Astrocyte (in vitro differentiated cells and primary cell): ENCODE measurements around the gene ITGA3. TPM values are rescaled to one million over a fixed set of nuclear protein-coding genes. Genes with fewer than 3 reads are reported as not detected.

Source experiments
- DNase-seq: peaks from one replicate; pipeline ENCODE4 v3.0.0-alpha.2; 2010; ENCODE audit warnings: low read depth
- FAIRE-seq: peaks from 2 replicates; lab custom pipeline; 2011; peaks lifted over from hg19 to GRCh38; lab: Jason Lieb, UNC
- H2AFZ ChIP-seq: 2 replicates; pipeline ENCODE4 v1.6.0; 2012; ENCODE audit warnings: low read depth, low read length, inconsistent platforms
- H3K27ac ChIP-seq: 2 replicates; pipeline ENCODE4 v1.5.1; 2011; ENCODE audit warnings: low read depth, low read length, inconsistent platforms
- H3K27me3 ChIP-seq: 2 replicates; pipeline ENCODE4 v1.6.0; 2011; ENCODE audit warnings: low read length, inconsistent platforms; ENCODE audit not compliant: insufficient read depth
- H3K36me3 ChIP-seq: 2 replicates; pipeline ENCODE4 v1.5.1; 2011; ENCODE audit warnings: low read length, inconsistent platforms; ENCODE audit not compliant: insufficient read depth
- H3K4me1 ChIP-seq: 2 replicates; pipeline ENCODE4 v1.5.1; 2011; ENCODE audit warnings: low read length, inconsistent platforms; ENCODE audit not compliant: insufficient read depth
- H3K4me2 ChIP-seq: 2 replicates; pipeline ENCODE4 v1.6.0; 2012; ENCODE audit warnings: low read length, inconsistent platforms
- H3K4me3 ChIP-seq: 2 replicates; pipeline ENCODE4 v1.5.1; 2011; ENCODE audit warnings: low read depth, mild to moderate bottlenecking, low read length, inconsistent platforms; ENCODE audit not compliant: insufficient read depth
- H3K79me2 ChIP-seq: 2 replicates; pipeline ENCODE4 v1.6.0; 2012; ENCODE audit warnings: mild to moderate bottlenecking, low read length, inconsistent platforms; ENCODE audit not compliant: insufficient read depth
- H3K9ac ChIP-seq: 2 replicates; pipeline ENCODE4 v1.6.0; 2012; ENCODE audit warnings: mild to moderate bottlenecking, low read length, inconsistent platforms
- H3K9me3 ChIP-seq: 2 replicates; pipeline ENCODE4 v1.5.1; 2012; ENCODE audit warnings: low read depth, mild to moderate bottlenecking, low read length, inconsistent platforms; ENCODE audit not compliant: insufficient read depth
- H4K20me1 ChIP-seq: 2 replicates; pipeline ENCODE4 v1.6.0; 2012; ENCODE audit warnings: low read length, inconsistent platforms; ENCODE audit not compliant: insufficient read depth
- H3K27ac Mint-ChIP-seq: one replicate; pipeline ENCODE4 v1.8.0; 2021; ENCODE audit warnings: mild to moderate bottlenecking, mixed read lengths; ENCODE audit not compliant: unreplicated experiment
- H3K27me3 Mint-ChIP-seq: one replicate; pipeline ENCODE4 v1.8.0; 2021; ENCODE audit warnings: low read depth, mixed read lengths; ENCODE audit not compliant: unreplicated experiment
- H3K36me3 Mint-ChIP-seq: one replicate; pipeline ENCODE4 v1.8.0; 2021; ENCODE audit warnings: low read depth, mixed read lengths; ENCODE audit not compliant: unreplicated experiment
- H3K4me1 Mint-ChIP-seq: one replicate; pipeline ENCODE4 v1.8.0; 2021; ENCODE audit warnings: low read depth, mixed read lengths; ENCODE audit not compliant: unreplicated experiment
- H3K4me3 Mint-ChIP-seq: one replicate; pipeline ENCODE4 v1.8.0; 2021; ENCODE audit warnings: mild to moderate bottlenecking, moderate library complexity, mixed read lengths; ENCODE audit not compliant: unreplicated experiment
- H3K9me3 Mint-ChIP-seq: one replicate; pipeline ENCODE4 v1.8.0; 2021; ENCODE audit warnings: mild to moderate bottlenecking, mixed read lengths; ENCODE audit not compliant: unreplicated experiment
- CTCF ChIP-seq: IDR thresholded peaks from 2 replicates; pipeline ENCODE4 v1.5.1; 2011; ENCODE audit warnings: low read depth, mild to moderate bottlenecking, inconsistent platforms, low read length, moderate library complexity; ENCODE audit not compliant: insufficient read depth
- EZH2 ChIP-seq: IDR thresholded peaks from 2 replicates; pipeline ENCODE4 v1.6.1; 2012; ENCODE audit warnings: mild to moderate bottlenecking, low read length, inconsistent platforms; ENCODE audit not compliant: insufficient read depth
- total RNA-seq: library from RNA; stranded (reverse); gene quantifications from 2 replicates; pipeline ENCODE4 v1.2.1, GENCODE V29; 2021

Gene ITGA3
- total RNA-seq, 1 donor from 2014 or later = 319 TPM

- H3K27ac ChIP-seq = no peak overlapping the region
- no peaks in the 10 kb centered on the region for H3K36me3 Mint-ChIP-seq
Observed at GRCh38 chr17:50018909-50019308, 37.0 kb upstream of the ITGA3 start.

GRCh38 chr17:50020841-50021599, 34.9 kb upstream of the ITGA3 start:
- Histone ChIP-seq H3K4me3 (no peak overlapping the region), H3K79me2 (no peaks in the 10 kb centered on the region), H4K20me1 (no peaks in the 10 kb centered on the region), H3K27me3 (no peaks in the 10 kb centered on the region), H3K27ac (no peak overlapping the region), H3K9me3 (peaks cover 5% of the 10 kb centered on the region), H2AFZ (no peak overlapping the region), H3K4me1 (peaks cover 5% of the 10 kb centered on the region), H3K4me2 (no peak overlapping the region), H3K36me3 (no peaks in the 10 kb centered on the region), H3K9ac (no peak overlapping the region)
- Mint-ChIP-seq H3K4me1 (peaks cover 9% of the 10 kb centered on the region), H3K36me3 (no peaks in the 10 kb centered on the region), H3K4me3 (no peak overlapping the region), H3K27ac (no peak overlapping the region), H3K27me3 (peaks cover 5% of the 10 kb centered on the region), H3K9me3 (peaks cover 5% of the 10 kb centered on the region)
- TF ChIP-seq EZH2 = no peak
- FAIRE-seq (no peak), DNase-seq (no peak)

More at GRCh38 chr17:50018909-50019308, 37.0 kb upstream of the ITGA3 start:
- FAIRE-seq (no peak), DNase-seq (no peak)
- Histone ChIP-seq H3K9me3 (peaks cover 7% of the 10 kb centered on the region), H3K4me2 (no peak overlapping the region), H3K9ac (no peak overlapping the region), H3K4me1 (peaks cover 5% of the 10 kb centered on the region), H4K20me1 (no peaks in the 10 kb centered on the region), H3K27me3 (no peaks in the 10 kb centered on the region), H3K4me3 (no peak overlapping the region), H2AFZ (no peak overlapping the region), H3K79me2 (no peaks in the 10 kb centered on the region), H3K36me3 (no peaks in the 10 kb centered on the region)
- peaks cover 9% of the 10 kb centered on the region for H3K27me3 Mint-ChIP-seq
- peaks cover 9% of the 10 kb centered on the region for H3K4me1 Mint-ChIP-seq
- no peak overlapping the region for H3K27ac Mint-ChIP-seq
- H3K4me3 Mint-ChIP-seq = no peak overlapping the region
- H3K9me3 Mint-ChIP-seq = peaks cover 15% of the 10 kb centered on the region
- TF ChIP-seq CTCF (no peak), EZH2 (no peak)

- Histone ChIP-seq H3K9ac (no peak overlapping the region), H2AFZ (no peak overlapping the region), H3K9me3 (peaks cover 5% of the 10 kb centered on the region), H4K20me1 (no peaks in the 10 kb centered on the region), H3K79me2 (no peaks in the 10 kb centered on the region), H3K36me3 (no peaks in the 10 kb centered on the region), H3K27ac (no peak overlapping the region), H3K4me2 (no peak overlapping the region), H3K27me3 (no peaks in the 10 kb centered on the region), H3K4me1 (peaks cover 5% of the 10 kb centered on the region), H3K4me3 (no peak overlapping the region)
- no peaks in the 10 kb centered on the region for H3K36me3 Mint-ChIP-seq
- no peaks in the 10 kb centered on the region for H3K9me3 Mint-ChIP-seq
- peaks cover 2% of the 10 kb centered on the region for H3K27me3 Mint-ChIP-seq
- H3K27ac Mint-ChIP-seq = no peak overlapping the region
- DNase-seq (no peak), FAIRE-seq (no peak)
- H3K4me3 Mint-ChIP-seq = peak overlapping the region; percentile 46
- peaks cover 14% of the 10 kb centered on the region for H3K4me1 Mint-ChIP-seq
- TF ChIP-seq CTCF = no peak
Observed at GRCh38 chr17:50021681-50022370, 34.1 kb upstream of the ITGA3 start.
